SK-N-SH (cell line): Measurements from ENCODE around the gene LYL1. TPM values are rescaled to one million over a fixed set of nuclear protein-coding genes. Genes with fewer than 3 reads are reported as not detected.

ENCODE experiments used
- CTCF ChIA-PET: fragments of 300-600, 350-600 bp; formaldehyde crosslinking; extraction: SDS; loops from one replicate; lab custom pipeline; 2021; lab: Yijun Ruan, JAX
- POLR2A ChIA-PET: fragments of 350-600 bp; sonication (Branson Sonifier 250); formaldehyde crosslinking; extraction: SDS; loops from one replicate; lab custom pipeline; 2020; ENCODE audit warnings: antibody characterized with exemption, inconsistent platforms; lab: Yijun Ruan, JAX
- DNase-seq: peaks from one replicate; pipeline ENCODE4 v3.0.0; 2012
- H2AFZ ChIP-seq: fragments of 200-600 bp; sonication (generic); 2 replicates; pipeline ENCODE4 v1.8.1; 2016; ENCODE audit warnings: antibody characterized with exemption, mild to moderate bottlenecking, low read depth
- H3F3A ChIP-seq: fragments of 200-600 bp; sonication (generic); replicated peaks from 2 replicates; pipeline ENCODE3; 2016; ENCODE audit warnings: antibody characterized with exemption, mild to moderate bottlenecking; ENCODE audit not compliant: insufficient read depth
- H3K27ac ChIP-seq, 2 experiments: fragments of 200-500 bp in 1 of 2; fragments of 200-600 bp in 1 of 2; sonication (Bioruptor generic) in 1 of 2; sonication (generic), shearing (Covaris generic) in 1 of 2; 2 replicates each; pipeline versions ENCODE4 v1.5.1 to v1.6.1; 2014 to 2016; ENCODE audit warnings: low read depth in 2 of 2, inconsistent platforms in 1 of 2, low read length in 1 of 2, mild to moderate bottlenecking in 1 of 2, mixed read lengths in 1 of 2
- H3K27me3 ChIP-seq: fragments of 200-600 bp; sonication (generic), shearing (Covaris generic); 2 replicates; pipeline ENCODE4 v1.6.1; 2016; ENCODE audit warnings: mixed run types; ENCODE audit not compliant: insufficient read depth
- H3K36me3 ChIP-seq, 2 experiments: fragments of 200-500 bp in 1 of 2; fragments of 200-600 bp in 1 of 2; sonication (Bioruptor generic) in 1 of 2; sonication (generic) in 1 of 2; replicated peaks in 1 of 2; 2 replicates each; pipeline versions ENCODE3 to v1.5.1; 2014 to 2016; ENCODE audit warnings: low read length in 1 of 2, mild to moderate bottlenecking in 1 of 2; ENCODE audit not compliant: insufficient read depth in 2 of 2, control insufficient read depth in 1 of 2
- H3K4me1 ChIP-seq, 2 experiments: fragments of 200-500 bp in 1 of 2; fragments of 200-600 bp in 1 of 2; sonication (Bioruptor generic) in 1 of 2; sonication (generic), shearing (Covaris generic) in 1 of 2; 2 replicates each; pipeline versions ENCODE4 v1.5.1 to v1.6.1; 2014 to 2016; ENCODE audit warnings: low read depth in 1 of 2, low read length in 1 of 2, mixed run types in 1 of 2; ENCODE audit not compliant: insufficient read depth in 2 of 2, control insufficient read depth in 1 of 2
- H3K4me2 ChIP-seq: fragments of 200-600 bp; sonication (generic), shearing (Covaris generic); 2 replicates; pipeline ENCODE4 v1.6.1; 2017; ENCODE audit warnings: mixed run types
- H3K4me3 ChIP-seq, 2 experiments: fragments of 200-500 bp in 1 of 2; fragments of 200-600 bp in 1 of 2; sonication (Bioruptor generic) in 1 of 2; sonication (generic), shearing (Covaris generic) in 1 of 2; 2 replicates each; pipeline versions ENCODE4 v1.5.1 to v1.8.1; 2014 to 2016; ENCODE audit warnings: low read depth in 2 of 2, inconsistent platforms in 1 of 2, low read length in 1 of 2, mild to moderate bottlenecking in 1 of 2, mixed read lengths in 1 of 2, moderate library complexity in 1 of 2
- H3K79me2 ChIP-seq: fragments of 200-600 bp; sonication (generic); 2 replicates; pipeline ENCODE4 v1.8.1; 2017; ENCODE audit warnings: mild to moderate bottlenecking; ENCODE audit not compliant: insufficient read depth
- H3K9ac ChIP-seq: fragments of 200-600 bp; sonication (generic); 2 replicates; pipeline ENCODE4 v1.6.1; 2017; ENCODE audit warnings: mixed run types
- H3K9me2 ChIP-seq: fragments of 200-600 bp; sonication (generic); 2 replicates; pipeline ENCODE4 v1.6.1; 2017; ENCODE audit warnings: mixed run types
- H3K9me3 ChIP-seq: fragments of 200-600 bp; sonication (generic); 2 replicates; pipeline ENCODE4 v1.6.1; 2017; ENCODE audit warnings: mixed run types, mild to moderate bottlenecking, moderate library complexity
- H4K20me1 ChIP-seq: fragments of 200-600 bp; sonication (generic); 2 replicates; pipeline ENCODE4 v1.6.1; 2017; ENCODE audit warnings: mild to moderate bottlenecking, mixed run types; ENCODE audit not compliant: insufficient read depth
- EP300 ChIP-seq, 2 experiments: IDR thresholded peaks; 2 replicates each; pipeline versions ENCODE4 v1.4.0 to v1.6.1; 2012; ENCODE audit warnings: borderline replicate concordance in 1 of 2, low read depth in 1 of 2, low read length in 1 of 2
- EZH2phosphoT487 ChIP-seq: fragments of 200-600 bp; sonication (generic); IDR thresholded peaks from 2 replicates; pipeline ENCODE4 v1.6.1; 2017; ENCODE audit warnings: low read depth, mixed run types, mild to moderate bottlenecking, antibody characterized with exemption, moderate library complexity, borderline replicate concordance
- FOSL2 ChIP-seq: IDR thresholded peaks from 2 replicates; pipeline ENCODE4 v1.4.0; 2012; ENCODE audit warnings: low read depth, mild to moderate bottlenecking, moderate library complexity, borderline replicate concordance
- GABPA ChIP-seq: IDR thresholded peaks from 2 replicates; pipeline ENCODE4 v1.4.0; 2012; ENCODE audit warnings: low read depth, mild to moderate bottlenecking
- GATA2 ChIP-seq: sonication (generic); formaldehyde crosslinking; IDR thresholded peaks from 2 replicates; pipeline ENCODE4 v1.5.0; 2020; ENCODE audit warnings: mild to moderate bottlenecking, missing genetic modification reagents
- MEF2A ChIP-seq: IDR thresholded peaks from 2 replicates; pipeline ENCODE4 v1.4.0; 2012; ENCODE audit warnings: low read depth, borderline replicate concordance
- NRF1 ChIP-seq: IDR thresholded peaks from 2 replicates; pipeline ENCODE4 v1.6.1; 2012; ENCODE audit warnings: low read depth, mild to moderate bottlenecking, low read length
- RAD21 ChIP-seq: IDR thresholded peaks from 2 replicates; pipeline ENCODE4 v1.6.1; 2012; ENCODE audit warnings: mild to moderate bottlenecking, low read length
- RCOR1 ChIP-seq: fragments of 150-350 bp; IDR thresholded peaks from 2 replicates; pipeline ENCODE4 v1.6.1; 2017; ENCODE audit warnings: antibody characterized with exemption, low read length
- REST ChIP-seq: IDR thresholded peaks from 2 replicates; pipeline ENCODE4 v1.6.1; 2012; ENCODE audit warnings: mild to moderate bottlenecking, low read depth, low read length, moderate library complexity
- RFX5 ChIP-seq: IDR thresholded peaks from 2 replicates; pipeline ENCODE4 v1.6.1; 2012; ENCODE audit warnings: mild to moderate bottlenecking, improper control_type of control experiment, low read length
- SIN3A ChIP-seq: IDR thresholded peaks from 2 replicates; pipeline ENCODE4 v1.6.1; 2012; ENCODE audit warnings: low read depth, mild to moderate bottlenecking, low read length, moderate library complexity, borderline replicate concordance
- TAF1 ChIP-seq: IDR thresholded peaks from 2 replicates; pipeline ENCODE4 v1.6.1; 2012; ENCODE audit warnings: low read depth, mild to moderate bottlenecking, low read length, moderate library complexity, borderline replicate concordance
- USF1 ChIP-seq: IDR thresholded peaks from 2 replicates; pipeline ENCODE4 v1.4.0; 2012; ENCODE audit warnings: low read depth, borderline replicate concordance
- WGBS: methylation state at CpG from one replicate; pipeline ENCODE4 v1.1.6; 2017; ENCODE audit warnings: low lambda C conversion rate; 5-methylcytosine and 5-hydroxymethylcytosine counted together
- polyA plus RNA-seq, 3 experiments: library from polyadenylated mRNA; depleted of rRNA; stranded (reverse); fragments of >200 nt; gene quantifications; 2 replicates each; pipeline ENCODE4 v1.2.3, GENCODE V29; 2012
- TF ChIP-seq, protein P1 (sequence below): IDR thresholded peaks from 2 replicates; pipeline ENCODE4 v1.4.0; 2012; ENCODE audit warnings: low read depth, borderline replicate concordance

Gene LYL1
- polyA plus RNA-seq, 1 of the 3 experiments (the other 2 are of a cell fraction): 2.2 TPM

DNA sequence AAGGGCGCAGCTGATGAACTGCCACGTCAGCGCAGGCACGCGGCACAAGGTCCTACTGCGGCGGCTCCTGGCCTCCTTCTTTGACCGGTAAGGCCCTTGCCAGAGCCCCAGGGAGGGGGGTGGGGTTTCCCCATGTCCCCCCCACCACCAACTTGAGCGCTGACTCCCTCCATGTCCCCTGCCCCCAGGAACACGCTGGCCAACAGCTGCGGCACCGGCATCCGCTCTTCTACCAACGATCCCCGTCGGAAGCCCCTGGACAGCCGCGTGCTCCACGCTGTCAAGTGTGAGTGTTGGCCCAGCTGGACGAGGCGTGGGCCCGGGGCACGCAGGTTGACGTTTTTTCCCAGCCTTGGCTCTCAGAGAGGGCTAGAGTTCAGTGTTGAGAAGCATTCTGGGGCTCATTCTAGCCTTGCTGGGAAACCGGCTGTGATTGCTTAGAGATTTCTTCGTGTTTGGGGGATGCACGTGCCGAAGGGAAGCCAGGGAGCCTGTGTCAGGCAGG, 34.7 kb upstream of the LYL1 start:
- H3K36me3 ChIP-seq: peaks cover 6 to 43% of the 10 kb centered on the region in 2 experiments
- no peak overlapping the region for H3K4me3 ChIP-seq
- no peak for DNase-seq
- ChIA-PET POLR2A (interaction anchor here (0.7 kb wide), 1 partner anchor 13 kb away, joined by 3 read pairs; the partner anchor contains the start of genes IER2 and STX10), CTCF (no interaction called here)
- peaks cover 28% of the 10 kb centered on the region for H4K20me1 ChIP-seq
- peaks cover 0 to 6% of the 10 kb centered on the region in 2 experiments; a peak in 1 of 4 replicates for H3K4me1 ChIP-seq
- no peak overlapping the region for H3K4me2 ChIP-seq
- TF ChIP-seq REST (no peak), USF1 (no peak), SIN3A (no peak), RFX5 (no peak), RCOR1 (no peak), TAF1 (no peak), GABPA (no peak), RAD21 (no peak), FOSL2 (no peak), MEF2A (no peak), EZH2phosphoT487 (no peak), NRF1 (no peak), EP300 (IDR thresholded peaks at IDR 0.05; ENCODE audit: borderline replicate concordance in 1 of 2, low read depth in 1 of 2, low read length in 1 of 2) (no peak), GATA2 (no peak)
- TF ChIP-seq, protein P1, sequence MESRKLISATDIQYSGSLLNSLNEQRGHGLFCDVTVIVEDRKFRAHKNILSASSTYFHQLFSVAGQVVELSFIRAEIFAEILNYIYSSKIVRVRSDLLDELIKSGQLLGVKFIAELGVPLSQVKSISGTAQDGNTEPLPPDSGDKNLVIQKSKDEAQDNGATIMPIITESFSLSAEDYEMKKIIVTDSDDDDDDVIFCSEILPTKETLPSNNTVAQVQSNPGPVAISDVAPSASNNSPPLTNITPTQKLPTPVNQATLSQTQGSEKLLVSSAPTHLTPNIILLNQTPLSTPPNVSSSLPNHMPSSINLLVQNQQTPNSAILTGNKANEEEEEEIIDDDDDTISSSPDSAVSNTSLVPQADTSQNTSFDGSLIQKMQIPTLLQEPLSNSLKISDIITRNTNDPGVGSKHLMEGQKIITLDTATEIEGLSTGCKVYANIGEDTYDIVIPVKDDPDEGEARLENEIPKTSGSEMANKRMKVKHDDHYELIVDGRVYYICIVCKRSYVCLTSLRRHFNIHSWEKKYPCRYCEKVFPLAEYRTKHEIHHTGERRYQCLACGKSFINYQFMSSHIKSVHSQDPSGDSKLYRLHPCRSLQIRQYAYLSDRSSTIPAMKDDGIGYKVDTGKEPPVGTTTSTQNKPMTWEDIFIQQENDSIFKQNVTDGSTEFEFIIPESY: no peak
- no peak overlapping the region for H2AFZ ChIP-seq
- H3K79me2 ChIP-seq: peaks cover 38% of the 10 kb centered on the region
- H3K9ac ChIP-seq: no peak overlapping the region
- H3K9me3 ChIP-seq: no peaks in the 10 kb centered on the region
- peaks cover 8% of the 10 kb centered on the region for H3F3A ChIP-seq
- H3K27ac ChIP-seq: no peak overlapping the region
- WGBS: 93% methylated on average over 27 of the region's 28 CpGs
- no peaks in the 10 kb centered on the region for H3K27me3 ChIP-seq
- H3K9me2 ChIP-seq: no peaks in the 10 kb centered on the region
